ENCODE measurements around the gene C9orf153. TPM values are rescaled to one million over a fixed set of nuclear protein-coding genes. Genes with fewer than 3 reads are reported as not detected.
A peak's percentile ranks its signal among the peaks of the same experiment; 100 is the strongest.

The C9orf153 gene
- total RNA-seq, 5 donors from 2014 or later (not counting 1 experiment from before 2014, with no cell fraction given) = 0.38 to 0.90 (median 0.55) TPM; not detected in 1

DNA sequence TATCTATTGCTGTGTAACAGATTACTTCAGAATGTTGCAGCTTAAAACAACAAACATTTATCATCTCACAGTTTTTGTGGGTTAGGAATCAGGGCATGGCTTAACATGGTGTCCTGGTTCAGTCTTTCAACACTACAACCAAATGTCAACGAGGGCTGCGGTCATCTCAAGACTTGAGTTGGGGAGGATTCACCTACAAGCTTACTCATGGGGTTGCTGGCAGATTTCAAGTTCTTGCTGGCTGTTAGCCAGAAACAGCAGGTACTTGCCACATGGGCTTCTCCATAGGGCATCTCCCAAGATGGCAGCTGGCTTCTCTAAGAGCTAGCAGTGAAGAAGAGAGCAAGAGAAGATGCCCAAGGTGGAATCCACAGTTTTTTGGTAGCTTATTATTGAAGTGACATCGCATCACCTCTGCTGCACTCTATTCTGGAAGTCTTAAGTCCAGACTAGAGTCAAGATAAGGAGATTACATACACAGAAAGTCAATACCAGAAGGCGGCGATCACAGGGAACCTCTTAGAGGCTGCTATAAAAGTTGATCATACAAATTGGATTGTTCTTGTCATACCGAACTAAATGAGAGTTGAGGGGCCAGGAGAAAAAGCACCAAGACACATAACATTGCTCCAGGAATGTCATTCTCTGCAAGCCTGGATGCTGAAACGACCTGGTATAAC is 42.2 kb downstream of the C9orf153 start:
- Mint-ChIP-seq H3K27me3 (peaks cover 0 to 5% of the 10 kb centered on the region in 2 donors), H3K4me1 (no peaks in the 10 kb centered on the region), H3K36me3 (no peaks in the 10 kb centered on the region), H3K4me3 (no peak overlapping the region), H3K27ac (no peak overlapping the region), H3K9me3 (no peaks in the 10 kb centered on the region)
- Histone ChIP-seq H3K27ac (ENCODE audit: low read length) (no peak overlapping the region), H3K27me3 (replicated peaks in 1 of 2; ENCODE audit: control insufficient read depth in 2 of 2, extremely low read depth in 1 of 2, insufficient read depth in 2 of 2, low read length in 1 of 2) (no peaks in the 10 kb centered on the region), H3K36me3 (ENCODE audit: control insufficient read depth in 2 of 2, extremely low read depth in 1 of 2, insufficient read depth in 1 of 2, low read length in 1 of 2) (no peaks in the 10 kb centered on the region), H3K9me3 (no peaks in the 10 kb centered on the region), H3K4me3 (ENCODE audit: control insufficient read depth in 1 of 2, extremely low read depth in 1 of 2, low read length in 1 of 2) (no peak overlapping the region), H3K4me1 (ENCODE audit: control insufficient read depth in 1 of 2, extremely low read depth in 1 of 2, insufficient read depth in 2 of 2, low read length in 2 of 2) (no peaks in the 10 kb centered on the region)
- DNase-seq = no peak
- WGBS (ENCODE audit: insufficient coverage) = 100% methylated on average over 1 of the region's 7 CpGs
- no peak for ATAC-seq (replicated peaks in 1 of 4)
- POLR2A ChIA-PET = interaction anchor here in 1 of 2 donors (0.6 kb wide), 1 partner anchor 313 kb away, joined by 3 read pairs; no protein-coding TSS in a partner anchor
- CTCF ChIA-PET = no interaction called here

GRCh38 chr9:86207193-86207592 is 52.3 kb downstream of the C9orf153 start:
- H3K4me3 ChIP-seq (ENCODE audit: control insufficient read depth in 1 of 2, extremely low read depth in 1 of 2, low read length in 1 of 2) = no peak overlapping the region
- H3K36me3 Mint-ChIP-seq = no peaks in the 10 kb centered on the region
- no peak for ATAC-seq (replicated peaks in 1 of 4)
- DNase-seq = no peak
- POLR2A ChIA-PET = no interaction called here
- H3K27me3 Mint-ChIP-seq = peaks cover 3 to 4% of the 10 kb centered on the region in 2 donors
- H3K36me3 ChIP-seq (ENCODE audit: control insufficient read depth in 2 of 2, extremely low read depth in 1 of 2, insufficient read depth in 1 of 2, low read length in 1 of 2) = no peaks in the 10 kb centered on the region
- H3K27me3 ChIP-seq (replicated peaks in 1 of 2; ENCODE audit: control insufficient read depth in 2 of 2, extremely low read depth in 1 of 2, insufficient read depth in 2 of 2, low read length in 1 of 2) = peaks cover 0 to 2% of the 10 kb centered on the region in 2 experiments
- H3K27ac ChIP-seq (ENCODE audit: low read length) = no peak overlapping the region
- H3K4me1 Mint-ChIP-seq = peaks cover 0 to under 1% (median 0%) of the 10 kb centered on the region in 3 donors
- H3K4me1 ChIP-seq (ENCODE audit: control insufficient read depth in 1 of 2, extremely low read depth in 1 of 2, insufficient read depth in 2 of 2, low read length in 2 of 2) = peaks cover 0 to under 1% of the 10 kb centered on the region in 2 experiments
- H3K9me3 ChIP-seq = no peaks in the 10 kb centered on the region
- CTCF ChIA-PET = no interaction called here
- no CpG with 5 or more reads among the region's 5 CpGs for WGBS (ENCODE audit: insufficient coverage)
- no peak overlapping the region for H3K4me3 Mint-ChIP-seq
- H3K27ac Mint-ChIP-seq = no peak overlapping the region
- no peaks in the 10 kb centered on the region for H3K9me3 Mint-ChIP-seq

DNA sequence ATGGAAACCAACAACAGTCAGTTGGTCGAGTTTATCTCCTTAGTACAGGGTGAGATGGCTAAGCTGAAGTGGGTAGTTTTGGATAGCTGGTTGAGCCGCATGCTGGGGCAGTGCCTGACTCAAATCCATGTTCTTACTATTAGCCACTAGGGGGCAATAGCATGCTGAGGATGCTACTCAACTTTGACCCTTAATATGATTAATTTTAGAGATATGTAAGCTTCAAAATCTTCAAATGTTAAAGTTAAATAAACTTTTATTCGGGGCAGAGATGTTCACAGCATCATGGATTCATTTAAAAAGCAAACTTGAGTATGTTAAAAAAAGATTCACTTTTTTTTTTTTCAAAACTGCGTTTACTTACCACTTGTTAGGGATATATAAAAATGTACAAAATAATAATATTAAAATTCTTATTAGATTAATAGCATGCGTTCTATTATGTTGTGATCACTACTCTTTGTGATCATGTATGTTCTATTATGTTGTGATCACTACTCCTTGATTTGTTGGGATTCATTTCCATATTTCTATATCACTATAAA is 57.0 kb downstream of the C9orf153 start:
- WGBS (ENCODE audit: insufficient coverage) = 0% methylated on average over 1 of the region's 5 CpGs
- peaks cover 7% of the 10 kb centered on the region in 2 donors for H3K27me3 Mint-ChIP-seq
- POLR2A ChIA-PET = no interaction called here
- Histone ChIP-seq H3K27ac (ENCODE audit: low read length) (no peak overlapping the region), H3K4me3 (ENCODE audit: control insufficient read depth in 1 of 2, extremely low read depth in 1 of 2, low read length in 1 of 2) (no peak overlapping the region), H3K36me3 (ENCODE audit: control insufficient read depth in 2 of 2, extremely low read depth in 1 of 2, insufficient read depth in 1 of 2, low read length in 1 of 2) (no peaks in the 10 kb centered on the region), H3K27me3 (replicated peaks in 1 of 2; ENCODE audit: control insufficient read depth in 2 of 2, extremely low read depth in 1 of 2, insufficient read depth in 2 of 2, low read length in 1 of 2) (no peaks in the 10 kb centered on the region), H3K9me3 (no peaks in the 10 kb centered on the region), H3K4me1 (ENCODE audit: control insufficient read depth in 1 of 2, extremely low read depth in 1 of 2, insufficient read depth in 2 of 2, low read length in 2 of 2) (peaks cover 0 to 8% of the 10 kb centered on the region in 2 experiments)
- DNase-seq = peak in 15 of 35 experiments; percentile 0 to 61 (median 3)
- no peaks in the 10 kb centered on the region for H3K9me3 Mint-ChIP-seq
- no peaks in the 10 kb centered on the region for H3K36me3 Mint-ChIP-seq
- peak in 2 of 4 experiments; percentile 31 to 52 for ATAC-seq (replicated peaks in 1 of 4)
- CTCF ChIA-PET = interaction anchor here (0.5 to 1.5 kb wide), 5 partner anchors 11 to 1123 kb away, joined by 3 to 8 read pairs (median 4); no protein-coding TSS in a partner anchor
- no peak overlapping the region for H3K4me3 Mint-ChIP-seq
- peaks cover 0 to 3% (median 0%) of the 10 kb centered on the region in 3 donors for H3K4me1 Mint-ChIP-seq
- no peak overlapping the region for H3K27ac Mint-ChIP-seq

GRCh38 chr9:86201474-86202337 is 57.8 kb downstream of the C9orf153 start:
- WGBS (ENCODE audit: insufficient coverage) = 90% methylated on average over 2 of the region's 5 CpGs
- no peaks in the 10 kb centered on the region for H3K9me3 ChIP-seq
- no peaks in the 10 kb centered on the region for H3K9me3 Mint-ChIP-seq
- POLR2A ChIA-PET = interaction anchor here in 1 of 2 donors (0.7 kb wide), 1 partner anchor 98 kb away, joined by 3 read pairs; no protein-coding TSS in a partner anchor
- H3K27me3 ChIP-seq (replicated peaks in 1 of 2; ENCODE audit: control insufficient read depth in 2 of 2, extremely low read depth in 1 of 2, insufficient read depth in 2 of 2, low read length in 1 of 2) = no peaks in the 10 kb centered on the region
- no peaks in the 10 kb centered on the region for H3K36me3 Mint-ChIP-seq
- no peak for DNase-seq
- H3K36me3 ChIP-seq (ENCODE audit: control insufficient read depth in 2 of 2, extremely low read depth in 1 of 2, insufficient read depth in 1 of 2, low read length in 1 of 2) = no peaks in the 10 kb centered on the region
- no peak overlapping the region for H3K4me3 Mint-ChIP-seq
- CTCF ChIA-PET = interaction anchor here (0.5 to 1.5 kb wide), 5 partner anchors 12 to 1124 kb away, joined by 3 to 8 read pairs (median 4); no protein-coding TSS in a partner anchor
- H3K27ac ChIP-seq (ENCODE audit: low read length) = no peak overlapping the region
- ATAC-seq (replicated peaks in 1 of 4) = no peak
- no peak overlapping the region for H3K4me3 ChIP-seq (ENCODE audit: control insufficient read depth in 1 of 2, extremely low read depth in 1 of 2, low read length in 1 of 2)
- H3K4me1 ChIP-seq (ENCODE audit: control insufficient read depth in 1 of 2, extremely low read depth in 1 of 2, insufficient read depth in 2 of 2, low read length in 2 of 2) = peaks cover 0 to 8% of the 10 kb centered on the region in 2 experiments
- H3K4me1 Mint-ChIP-seq = peaks cover 0 to 3% (median 0%) of the 10 kb centered on the region in 3 donors
- H3K27ac Mint-ChIP-seq = no peak overlapping the region
- peaks cover 7 to 8% of the 10 kb centered on the region in 2 donors for H3K27me3 Mint-ChIP-seq

DNA sequence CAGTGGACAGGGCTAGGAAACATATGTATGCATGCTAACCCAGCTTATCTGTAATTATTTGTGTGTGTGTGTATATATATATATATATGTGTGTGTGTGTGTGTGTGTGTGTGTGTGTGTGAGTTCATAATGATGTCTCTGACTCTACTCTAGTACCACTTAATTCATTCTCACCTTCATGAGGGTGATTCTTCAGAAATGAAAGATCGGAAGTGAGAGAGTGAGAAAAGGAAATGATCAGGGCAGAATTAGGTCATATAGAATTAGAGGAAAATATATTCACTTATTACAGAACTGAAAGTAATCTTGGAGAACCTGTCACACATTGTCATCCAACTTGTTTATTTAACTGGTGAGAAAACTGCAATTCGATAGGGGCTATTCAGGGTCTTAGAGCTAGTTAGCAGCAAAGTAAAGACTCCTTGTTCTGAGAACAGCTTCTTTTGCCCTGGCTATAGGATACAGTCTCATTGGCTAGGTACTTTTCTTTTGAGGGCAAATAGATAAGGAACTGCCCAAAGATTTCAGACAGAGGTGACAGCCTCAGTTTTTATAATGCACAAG is 58.8 kb downstream of the C9orf153 start:
- peak overlapping the region; percentile 20 for H3K27ac ChIP-seq (ENCODE audit: low read length)
- H3K27ac Mint-ChIP-seq = no peak overlapping the region
- peaks cover 0 to 8% of the 10 kb centered on the region in 2 experiments for H3K4me1 ChIP-seq (ENCODE audit: control insufficient read depth in 1 of 2, extremely low read depth in 1 of 2, insufficient read depth in 2 of 2, low read length in 2 of 2)
- no peak overlapping the region for H3K4me3 ChIP-seq (ENCODE audit: control insufficient read depth in 1 of 2, extremely low read depth in 1 of 2, low read length in 1 of 2)
- CTCF ChIA-PET = interaction anchor here (0.6 to 0.7 kb wide), 3 partner anchors 17 to 1448 kb away, joined by 3 read pairs; no protein-coding TSS in a partner anchor
- H3K9me3 Mint-ChIP-seq = no peaks in the 10 kb centered on the region
- peaks cover 0 to 3% (median 0%) of the 10 kb centered on the region in 3 donors for H3K4me1 Mint-ChIP-seq
- H3K4me3 Mint-ChIP-seq = no peak overlapping the region
- H3K36me3 ChIP-seq (ENCODE audit: control insufficient read depth in 2 of 2, extremely low read depth in 1 of 2, insufficient read depth in 1 of 2, low read length in 1 of 2) = no peaks in the 10 kb centered on the region
- peaks cover 7 to 14% of the 10 kb centered on the region in 2 donors for H3K27me3 Mint-ChIP-seq
- H3K27me3 ChIP-seq (replicated peaks in 1 of 2; ENCODE audit: control insufficient read depth in 2 of 2, extremely low read depth in 1 of 2, insufficient read depth in 2 of 2, low read length in 1 of 2) = no peaks in the 10 kb centered on the region
- no peaks in the 10 kb centered on the region for H3K36me3 Mint-ChIP-seq
- no peaks in the 10 kb centered on the region for H3K9me3 ChIP-seq
- DNase-seq (peak in 1 of 35 experiments; percentile 17), ATAC-seq (replicated peaks in 1 of 4) (no peak)
- 44% methylated on average over 1 of the region's 2 CpGs for whole genome bisulfite sequencing (ENCODE audit: insufficient coverage)
- POLR2A ChIA-PET = interaction anchor here (0.5 to 0.8 kb wide), 2 partner anchors 12 to 130 kb away, joined by 3 to 4 read pairs; no protein-coding TSS in a partner anchor

- peaks cover 5% of the 10 kb centered on the region for H3K36me3 Mint-ChIP-seq
- no peak overlapping the region for H3K4me3 Mint-ChIP-seq
- peaks cover 10 to 27% (median 16%) of the 10 kb centered on the region in 3 donors for H3K9me3 Mint-ChIP-seq
- no peak for DNase-seq
- ChIA-PET POLR2A (no interaction called here), CTCF (no interaction called here)
- ATAC-seq (replicated peaks in 1 of 4) = no peak
- H3K27ac Mint-ChIP-seq = no peak overlapping the region
- Histone ChIP-seq H3K9me3 (no peaks in the 10 kb centered on the region), H3K36me3 (ENCODE audit: control insufficient read depth in 2 of 2, extremely low read depth in 1 of 2, insufficient read depth in 1 of 2, low read length in 1 of 2) (no peaks in the 10 kb centered on the region), H3K27me3 (replicated peaks in 1 of 2; ENCODE audit: control insufficient read depth in 2 of 2, extremely low read depth in 1 of 2, insufficient read depth in 2 of 2, low read length in 1 of 2) (no peaks in the 10 kb centered on the region), H3K27ac (ENCODE audit: low read length) (no peak overlapping the region), H3K4me3 (ENCODE audit: control insufficient read depth in 1 of 2, extremely low read depth in 1 of 2, low read length in 1 of 2) (no peak overlapping the region), H3K4me1 (ENCODE audit: control insufficient read depth in 1 of 2, extremely low read depth in 1 of 2, insufficient read depth in 2 of 2, low read length in 2 of 2) (no peaks in the 10 kb centered on the region)
- peaks cover 2 to 17% of the 10 kb centered on the region in 2 donors for H3K27me3 Mint-ChIP-seq
- WGBS (ENCODE audit: insufficient coverage) = 53% methylated on average over 3 of the region's 4 CpGs
- H3K4me1 Mint-ChIP-seq = no peaks in the 10 kb centered on the region
These were observed 66.4 kb downstream of the C9orf153 start for GRCh38 chr9:86193088-86193487.

Measured in T-cell (primary cell).